SIG-M5 treated with dmso at 0.1 percent for 504 hours (cell line): Measurements from ENCODE around the gene EFEMP2.

Experiments
- DNase-seq: peaks from one replicate; lab custom pipeline; 2025; ENCODE audit not compliant: unreplicated experiment; lab: John Stamatoyannopoulos, UW

The EFEMP2 gene

GRCh38 chr11:65872586-65873317 is at the start of gene EFEMP2:
TSS of gene EFEMP2 (minus strand) at chr11:65872800. CDS start at chr11:65872354, 446 bp downstream.
- DNase-seq = no peak

- no peak for DNase-seq
Measured at GRCh38 chr11:65921876-65922275, 49.3 kb upstream of the EFEMP2 start.

- DNase-seq = no peak
Measured at GRCh38 chr11:65921033-65921555, 48.5 kb upstream of the EFEMP2 start.

DNA sequence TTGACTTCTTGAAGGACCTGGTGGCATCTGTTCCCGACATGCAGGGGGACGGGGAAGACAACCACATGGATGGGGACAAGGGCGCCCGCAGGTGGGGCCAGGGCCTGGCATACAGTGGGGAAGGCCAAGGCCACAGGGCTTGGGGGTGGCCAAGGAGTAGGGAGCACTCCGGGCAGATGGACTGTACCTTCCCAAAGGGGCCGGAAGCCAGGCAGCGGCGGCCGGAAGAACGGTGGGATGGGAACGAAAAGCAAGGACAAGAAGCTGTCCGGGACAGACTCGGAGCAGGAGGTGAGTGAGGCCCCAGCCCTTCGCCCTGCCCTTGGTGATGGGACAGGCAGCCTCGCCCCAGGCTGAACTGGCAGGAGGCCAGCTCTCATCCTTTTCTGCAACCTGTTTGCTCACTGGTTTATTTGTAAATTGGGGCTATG is 47.8 kb upstream of the EFEMP2 start:
- no peak for DNase-seq

DNA sequence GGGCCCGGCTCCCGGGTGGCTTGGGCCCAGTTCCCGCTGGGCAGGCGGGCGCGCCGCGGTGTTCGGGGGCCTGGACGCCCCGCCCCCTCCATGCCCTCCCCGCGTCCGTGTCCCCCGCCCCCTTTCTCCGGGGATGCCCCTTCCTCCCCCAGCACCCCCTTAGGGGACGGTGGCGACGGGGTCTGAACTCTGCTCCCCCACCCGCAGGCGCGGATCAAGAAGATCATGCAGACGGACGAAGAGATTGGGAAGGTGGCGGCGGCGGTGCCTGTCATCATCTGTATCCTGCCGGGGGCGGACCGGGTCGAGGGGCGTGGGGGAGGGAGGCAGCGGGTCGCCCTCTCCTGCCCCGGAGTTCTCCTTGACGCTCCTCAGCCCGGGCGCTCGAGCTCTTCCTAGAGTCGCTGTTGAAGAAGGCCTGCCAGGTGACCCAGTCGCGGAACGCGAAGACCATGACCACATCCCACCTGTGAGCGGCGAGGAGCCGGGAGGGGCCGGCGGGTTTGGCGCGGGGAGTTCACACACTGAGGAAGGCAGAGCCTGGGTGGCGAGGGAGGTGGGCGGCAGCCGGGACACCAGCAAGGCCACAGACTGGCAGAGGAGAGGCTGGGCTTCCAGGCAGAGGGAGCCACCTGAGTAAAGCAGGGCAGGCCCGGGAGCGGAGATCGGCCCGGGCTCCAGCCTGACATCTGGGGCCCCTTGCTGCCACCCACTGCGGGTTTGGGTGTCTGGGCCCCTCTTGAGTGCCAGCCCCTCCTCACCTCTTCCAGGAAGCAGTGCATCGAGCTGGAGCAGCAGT is 47.2 kb upstream of the EFEMP2 start:
- peak; percentile 15 for DNase-seq

DNA sequence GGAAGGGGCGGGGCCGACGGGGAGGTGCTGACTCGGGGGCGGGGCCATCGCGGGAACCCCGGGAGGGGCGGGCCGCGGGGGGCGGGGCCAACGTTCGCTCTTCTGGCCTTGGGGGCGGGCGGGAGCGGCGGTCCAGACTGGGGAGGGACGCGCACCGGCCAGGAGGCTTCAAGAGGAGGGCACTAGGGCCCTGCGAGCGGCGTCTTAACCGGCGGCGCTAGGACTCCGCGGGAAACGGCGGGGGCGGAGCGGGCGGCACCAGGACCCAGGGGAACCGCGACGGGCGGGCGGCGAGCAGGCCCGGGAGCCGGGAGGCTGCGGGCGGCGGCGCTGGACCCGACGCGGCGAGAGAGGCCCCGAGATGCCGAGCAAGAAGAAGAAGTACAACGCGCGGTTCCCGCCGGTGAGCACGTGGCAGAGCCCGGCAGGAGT is 46.6 kb upstream of the EFEMP2 start, which contains the start of gene DRAP1:
Gene DRAP1 (plus strand): TSS at position 286 of the 432 bp plus-strand sequence. CDS start 76 bp downstream, at position 362.
- DNase-seq = peak; percentile 96

- no peak for DNase-seq
Measured at GRCh38 chr11:65918211-65919140, 45.9 kb upstream of the EFEMP2 start, which contains the start of gene C11orf68. TSS of gene C11orf68 (minus strand) at chr11:65919062. CDS start at chr11:65919031, 31 bp downstream.

- DNase-seq = no peak
Measured at GRCh38 chr11:65917434-65918210, 45.0 kb upstream of the EFEMP2 start.

- no peak for DNase-seq
Measured at GRCh38 chr11:65917077-65917433, 44.5 kb upstream of the EFEMP2 start.

- DNase-seq = no peak
Measured at GRCh38 chr11:65916391-65916790, 43.8 kb upstream of the EFEMP2 start.

DNA sequence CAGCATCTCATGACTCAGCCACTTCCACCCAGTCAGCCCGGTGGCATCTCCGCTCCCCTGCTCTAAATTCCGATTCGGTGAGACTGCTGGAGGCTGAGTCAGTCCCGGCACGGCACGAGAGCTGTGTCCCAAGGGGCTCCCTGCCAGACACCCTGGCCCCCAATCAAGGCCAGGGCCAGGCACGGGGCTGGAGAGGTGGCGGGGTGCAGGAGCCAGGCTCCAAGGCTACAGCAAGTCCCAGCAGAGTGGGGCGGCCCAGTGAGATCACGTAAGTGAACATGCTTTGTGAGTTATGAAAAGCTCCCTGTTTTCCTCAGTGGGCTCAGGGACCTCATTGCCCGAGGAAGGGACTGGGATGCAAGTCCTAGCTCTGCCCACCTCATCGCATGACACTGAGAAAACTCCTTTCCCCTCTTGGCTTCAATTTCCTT is 43.2 kb upstream of the EFEMP2 start:
- peak; percentile 39 for DNase-seq

DNA sequence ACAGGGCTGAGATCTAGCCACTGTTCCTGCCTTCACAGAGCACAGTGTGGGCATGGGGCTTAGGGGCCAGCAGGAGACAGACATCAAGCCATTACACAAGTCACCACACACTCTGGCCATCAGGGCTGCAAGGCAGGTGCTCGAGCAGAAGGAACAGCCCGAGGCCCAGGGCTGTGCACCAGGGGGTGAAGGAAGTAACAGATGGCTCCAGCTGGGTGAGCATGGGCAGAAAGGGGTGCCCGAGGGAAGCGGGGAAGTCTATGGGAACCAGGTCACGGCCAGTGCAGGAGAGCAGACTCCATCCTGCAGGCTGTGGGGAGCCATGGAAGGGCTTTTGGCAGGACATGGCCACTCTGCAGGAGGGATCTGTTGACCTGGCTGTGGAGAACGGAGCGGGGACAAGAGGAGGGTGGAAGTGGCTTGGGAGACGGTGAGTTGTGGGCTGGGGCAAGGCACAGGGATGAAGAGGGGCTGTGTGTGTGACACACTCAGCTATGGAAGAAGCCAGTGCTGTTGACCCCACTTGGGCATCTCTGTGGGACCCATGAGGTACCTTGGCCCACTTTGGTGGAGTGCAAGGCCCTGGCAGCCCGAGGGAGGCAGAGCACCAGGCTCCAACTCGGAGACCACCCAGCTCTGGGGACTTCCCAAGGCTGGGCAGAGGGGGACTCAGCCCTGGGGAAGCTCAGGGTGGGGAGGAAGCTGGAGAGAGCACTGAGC is 42.7 kb upstream of the EFEMP2 start:
- no peak for DNase-seq

DNA sequence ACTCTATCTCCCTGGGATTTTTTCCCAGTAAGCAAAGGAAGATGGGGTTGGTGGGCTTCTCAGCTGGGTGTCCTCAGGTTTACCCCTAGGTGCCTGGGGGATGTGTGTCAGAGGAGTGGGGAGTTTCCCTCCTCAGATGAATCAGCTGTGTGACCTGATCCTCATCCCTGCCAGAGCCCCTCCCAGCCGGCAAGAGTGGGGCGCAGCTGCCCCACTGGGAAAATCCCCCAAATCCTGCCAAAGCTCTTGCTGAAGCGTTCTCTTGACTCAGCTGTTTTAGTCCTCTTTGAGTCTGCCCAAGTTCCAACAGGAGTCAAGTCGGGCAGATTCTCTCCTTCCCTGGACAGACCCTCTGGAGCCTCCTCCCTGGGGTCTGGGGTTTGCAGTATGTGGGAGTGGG is 40.2 kb upstream of the EFEMP2 start:
- no peak for DNase-seq

- DNase-seq = no peak
Measured at GRCh38 chr11:65911682-65912568, 39.3 kb upstream of the EFEMP2 start.

DNA sequence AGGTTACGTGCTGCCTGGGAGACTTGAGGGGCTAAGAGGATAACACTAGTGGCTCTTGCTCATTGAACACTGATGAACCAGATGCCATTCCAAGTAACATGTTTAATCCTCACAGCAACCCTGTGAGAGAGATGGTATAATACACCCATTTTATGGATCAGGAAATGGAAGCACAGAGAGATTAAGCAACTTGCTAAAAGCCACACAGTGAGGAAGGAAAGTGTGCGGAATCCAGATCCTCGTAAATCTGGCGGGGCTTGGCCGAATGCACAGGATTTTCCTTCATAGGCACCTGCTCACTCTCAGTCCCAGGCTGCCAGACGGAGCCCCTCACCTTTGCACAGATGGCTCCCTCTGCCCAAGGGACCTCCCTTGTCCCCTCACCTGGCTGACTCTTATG is 35.3 kb upstream of the EFEMP2 start:
- no peak for DNase-seq

DNA sequence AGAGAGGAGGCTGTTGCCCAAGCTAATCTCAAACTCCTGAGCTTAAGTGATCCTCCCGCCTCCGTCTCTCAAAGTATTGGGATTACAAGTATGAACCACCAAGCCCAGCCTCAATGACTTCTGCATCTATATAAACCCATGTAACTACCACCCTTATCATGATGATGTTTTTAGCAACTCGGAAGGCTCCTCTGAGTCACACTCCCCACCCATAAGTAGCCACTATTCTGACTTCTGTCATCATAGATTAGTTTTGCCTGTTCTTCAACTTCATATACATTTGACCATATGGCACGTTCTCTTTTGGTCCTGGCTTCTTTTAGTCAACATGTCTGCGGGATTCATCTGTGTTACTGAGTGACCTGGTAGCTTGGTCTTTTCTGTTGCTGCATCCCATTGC is 34.0 kb upstream of the EFEMP2 start:
- no peak for DNase-seq

DNA sequence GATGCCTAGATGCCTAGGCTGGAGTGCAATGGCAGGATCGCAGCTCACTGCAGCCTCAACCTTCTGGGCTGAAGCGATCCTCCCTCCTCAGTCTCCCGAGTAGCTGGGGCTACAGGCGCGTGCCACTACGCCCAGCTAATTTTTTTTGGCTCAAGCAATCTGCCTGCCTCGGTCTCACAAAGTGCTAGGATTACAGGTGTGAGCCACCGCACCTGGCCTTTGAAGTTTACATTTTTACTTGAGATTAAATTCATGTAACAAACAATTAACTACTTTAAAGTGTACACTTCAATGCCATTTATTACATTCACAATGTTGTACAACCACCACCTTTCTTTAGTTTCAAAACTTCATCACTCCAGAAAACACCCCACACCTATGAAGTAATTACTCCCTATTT is 31.1 kb upstream of the EFEMP2 start:
- no peak for DNase-seq

- DNase-seq = no peak
Measured at GRCh38 chr11:65903068-65903481, 30.5 kb upstream of the EFEMP2 start.

DNA sequence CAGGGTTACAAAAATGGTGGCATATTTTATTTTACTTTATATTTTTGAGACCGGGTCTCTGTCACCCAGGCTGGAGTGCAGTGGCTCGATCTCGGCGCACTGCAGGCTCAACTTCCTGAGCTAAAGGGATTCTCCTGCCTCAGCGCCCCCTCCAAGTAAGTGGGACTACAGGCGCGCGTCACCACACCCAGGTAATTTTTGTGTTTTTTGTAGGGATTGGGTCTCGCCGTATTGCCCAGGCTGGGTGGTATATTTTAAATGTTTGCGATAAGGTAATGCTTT is 28.2 kb upstream of the EFEMP2 start:
- DNase-seq = no peak
